SW480 (cell line): ENCODE measurements around the gene TRAF7.

Experiments used
- DNase-seq: peaks from one replicate; pipeline ENCODE4 v3.0.0-alpha.2; 2016; ENCODE audit warnings: low spot score

The TRAF7 gene

DNA sequence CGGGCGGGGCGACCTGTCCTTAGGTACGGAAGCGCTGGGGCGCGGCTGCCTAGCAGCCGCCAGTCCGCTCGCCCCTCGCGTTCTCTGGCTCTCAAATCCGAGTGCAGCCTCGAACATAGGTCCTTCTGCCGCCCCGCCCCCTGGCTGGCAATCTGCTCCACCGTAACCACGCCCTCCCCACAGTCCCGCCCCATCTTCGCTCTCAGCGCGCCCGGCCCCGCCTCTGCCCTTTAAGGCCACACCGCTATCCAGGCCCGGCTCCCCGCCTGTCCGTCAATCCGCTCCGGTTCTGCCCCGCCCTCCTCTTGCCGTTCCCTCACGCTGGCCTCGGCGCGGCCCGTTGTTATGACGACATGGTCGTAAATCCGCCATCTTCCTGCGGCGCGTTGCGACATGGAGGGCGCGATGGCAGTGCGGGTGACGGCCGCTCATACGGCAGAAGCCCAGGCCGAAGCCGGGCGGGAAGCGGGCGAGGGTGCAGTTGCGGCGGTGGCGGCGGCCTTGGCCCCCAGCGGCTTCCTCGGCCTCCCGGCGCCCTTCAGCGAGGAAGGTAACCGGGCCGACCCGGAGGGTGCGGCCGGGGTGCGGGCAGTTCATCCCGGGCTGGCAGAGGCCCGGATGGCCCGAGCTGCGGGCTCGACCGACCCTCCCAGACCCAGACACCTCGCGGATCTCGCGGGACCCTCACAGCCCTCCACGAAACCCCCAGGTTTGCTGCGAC lies 67.8 kb downstream of the TRAF7 start, which contains the start of gene E4F1:
Gene E4F1, plus strand, starts transcription at position 371 of the 721 bp plus-strand sequence. Its CDS starts 23 bp downstream, at position 394.
- peak; percentile 99 for DNase-seq

DNA sequence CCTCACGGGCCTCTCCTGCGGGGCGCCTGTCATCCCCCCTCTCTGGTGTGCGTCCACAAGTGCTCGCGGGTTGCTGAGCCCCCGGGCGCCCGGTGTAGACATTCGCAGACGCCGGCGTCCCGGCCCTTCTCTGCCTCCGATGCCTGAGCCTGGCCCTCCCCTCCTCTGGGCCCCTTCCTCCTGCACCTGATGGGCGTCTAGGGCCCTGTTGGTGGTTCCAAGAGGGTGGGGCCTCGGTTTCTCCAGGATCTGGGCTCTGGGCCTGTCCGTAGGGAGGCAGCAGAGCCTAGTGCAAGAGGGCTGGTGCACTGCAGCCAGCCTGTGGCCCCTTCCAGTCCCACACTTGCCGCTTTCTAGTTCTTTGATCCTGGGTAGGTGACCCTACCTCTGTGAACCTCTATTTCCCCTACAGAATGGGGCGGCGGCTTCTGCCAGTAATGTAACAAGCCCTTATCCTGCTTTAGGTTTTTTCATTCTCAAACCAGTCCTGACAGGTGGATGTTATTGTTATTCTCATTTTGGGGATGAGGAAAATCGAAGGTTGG lies 68.4 kb downstream of the TRAF7 start:
- DNase-seq = peak; percentile 64

DNA sequence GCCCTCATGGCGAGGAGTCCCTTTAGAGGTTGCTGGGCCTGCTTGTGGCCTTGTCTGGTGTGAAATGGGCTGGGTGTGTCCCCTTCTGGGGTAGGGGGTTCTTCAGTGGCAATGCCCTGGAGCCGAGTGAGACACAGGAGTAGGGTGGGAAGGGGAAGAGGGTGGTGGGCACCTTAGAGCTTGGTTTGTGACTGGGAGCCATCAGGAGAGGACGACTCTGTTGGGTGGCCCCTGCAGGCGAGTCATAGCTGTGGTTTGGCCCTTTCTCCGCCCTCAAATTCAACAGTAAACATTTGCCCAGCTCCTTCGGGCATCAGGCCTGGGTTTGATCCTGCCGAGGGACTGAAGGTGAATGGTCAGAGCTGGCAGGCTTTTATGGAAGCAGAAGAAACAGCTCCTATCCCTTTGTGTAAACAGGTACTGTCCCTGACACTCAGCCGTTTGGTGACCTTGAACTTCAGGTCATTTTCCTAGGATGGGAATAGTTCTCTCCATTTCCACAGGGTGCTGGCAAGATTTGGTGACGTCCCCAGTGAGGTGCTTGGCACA lies 70.7 kb downstream of the TRAF7 start:
- DNase-seq = peak; percentile 36

DNA sequence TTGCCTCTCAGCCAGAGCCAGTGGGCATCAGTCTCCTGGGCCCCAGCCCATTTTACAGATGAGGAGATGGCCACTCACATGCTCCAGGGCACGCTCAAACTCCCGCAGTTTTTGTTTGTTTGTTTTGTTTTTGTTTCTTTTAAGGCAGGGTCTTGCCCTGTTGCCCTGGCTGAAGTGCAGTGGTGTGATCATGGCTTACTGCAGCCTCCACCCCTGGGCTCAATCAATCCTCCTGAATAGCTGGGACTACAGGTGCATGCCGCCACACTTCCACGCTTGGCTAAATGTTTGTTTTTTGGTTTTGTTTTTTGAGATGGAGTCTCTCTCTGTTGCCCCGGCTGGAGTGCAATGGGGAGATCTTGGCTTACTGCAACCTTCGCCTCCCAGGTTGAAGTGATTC lies 71.3 kb downstream of the TRAF7 start:
- no peak for DNase-seq
